Measurements from ENCODE around the gene ZNF416. TPM values are rescaled to one million over a fixed set of nuclear protein-coding genes. Genes with fewer than 3 reads are reported as not detected.

Gene ZNF416
- total and polyA plus RNA-seq, 3 experiments from 2014 or later: 5.9 to 6.6 (median 6.3) TPM

DNA sequence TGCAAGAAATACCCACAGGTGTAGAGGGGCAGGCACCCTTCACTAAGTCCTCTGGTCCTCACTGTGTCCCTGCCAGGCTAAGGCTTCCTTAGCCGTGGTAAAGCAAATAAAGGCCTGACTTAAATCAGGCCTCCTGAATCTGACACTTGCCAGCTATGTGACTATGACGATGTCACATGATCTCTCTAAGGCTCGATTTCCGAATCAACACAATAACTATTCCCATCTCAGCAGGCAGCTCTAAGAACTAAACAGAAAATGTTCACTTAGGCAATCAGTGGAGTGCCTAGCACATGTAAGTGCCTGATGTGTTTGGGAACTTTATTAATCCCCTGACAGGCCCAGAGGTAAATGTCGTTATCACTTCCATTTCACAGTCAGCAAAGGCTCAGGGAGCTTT, 21.1 kb downstream of the ZNF416 start:
- no peaks in the 10 kb centered on the region for H3K27me3 ChIP-seq (ENCODE audit: insufficient read depth, low read length, poor library complexity, severe bottlenecking)
- DNase-seq: no peak
- H3K27ac Mint-ChIP-seq: peak overlapping the region in 1 of 8 donors; percentile 21
- peak overlapping the region; percentile 90 to 98 (median 97) for H3K4me3 Mint-ChIP-seq
- H3K9me3 Mint-ChIP-seq: peaks cover 18 to 63% (median 35%) of the 10 kb centered on the region in 5 donors
- no peak overlapping the region for H3K27ac ChIP-seq (ENCODE audit: low read depth, low read length)
- POLR2A ChIA-PET: interaction anchor here (0.6 kb wide), 1 partner anchor 536 kb away, joined by 3 read pairs; no protein-coding TSS in a partner anchor
- H3K4me1 Mint-ChIP-seq: peaks cover 34 to 40% (median 36%) of the 10 kb centered on the region in 3 donors
- H3K36me3 ChIP-seq (ENCODE audit: insufficient read depth, low read length): peaks cover 32% of the 10 kb centered on the region
- peaks cover 15% of the 10 kb centered on the region for H3K4me1 ChIP-seq (ENCODE audit: insufficient read depth, low read length)
- CTCF ChIA-PET: no interaction called here
- peaks cover 31 to 68% (median 59%) of the 10 kb centered on the region in 3 donors for H3K36me3 Mint-ChIP-seq
- H3K27me3 Mint-ChIP-seq: peaks cover 9 to 10% of the 10 kb centered on the region in 2 donors
- H3K4me3 ChIP-seq (ENCODE audit: low read length): no peak overlapping the region
- peaks cover 10% of the 10 kb centered on the region for H3K9me3 ChIP-seq (ENCODE audit: low read length)

DNA sequence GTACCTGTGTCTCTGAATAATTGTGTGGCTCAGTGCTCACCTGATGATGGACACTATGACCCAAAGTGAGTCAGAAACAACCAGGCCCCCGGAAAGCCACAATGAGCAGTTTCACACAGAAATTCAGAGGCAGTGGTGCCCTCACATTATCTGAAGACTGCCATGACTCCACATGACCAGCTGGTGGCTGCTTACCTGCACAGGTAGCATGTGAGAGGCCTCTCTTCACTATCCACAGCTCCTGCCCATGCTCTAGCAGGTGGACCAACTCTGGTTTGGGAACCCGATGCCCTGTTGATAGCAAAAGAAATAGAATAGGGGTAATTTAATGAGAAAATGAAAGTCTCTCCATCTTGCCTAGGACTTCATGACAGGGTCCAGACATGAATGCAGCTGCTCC, 26.3 kb downstream of the ZNF416 start:
- H3K4me1 ChIP-seq (ENCODE audit: insufficient read depth, low read length): no peaks in the 10 kb centered on the region
- no peaks in the 10 kb centered on the region for H3K27me3 ChIP-seq (ENCODE audit: insufficient read depth, low read length, poor library complexity, severe bottlenecking)
- Mint-ChIP-seq H3K4me3 (no peak overlapping the region), H3K27me3 (peaks cover 0 to 2% of the 10 kb centered on the region in 2 donors), H3K36me3 (peaks cover 70 to 100% (median 97%) of the 10 kb centered on the region in 3 donors), H3K27ac (no peak overlapping the region), H3K4me1 (peaks cover 2 to 13% (median 9%) of the 10 kb centered on the region in 3 donors), H3K9me3 (peaks cover 41 to 83% (median 69%) of the 10 kb centered on the region in 5 donors)
- ChIA-PET CTCF (no interaction called here), POLR2A (no interaction called here)
- H3K4me3 ChIP-seq (ENCODE audit: low read length): no peak overlapping the region
- H3K36me3 ChIP-seq (ENCODE audit: insufficient read depth, low read length): peaks cover 78% of the 10 kb centered on the region
- H3K9me3 ChIP-seq (ENCODE audit: low read length): peaks cover 52% of the 10 kb centered on the region
- no peak for DNase-seq
- H3K27ac ChIP-seq (ENCODE audit: low read depth, low read length): no peak overlapping the region

GRCh38 chr19:57546513-57546912, 32.2 kb downstream of the ZNF416 start:
- H3K4me1 Mint-ChIP-seq: peaks cover 0 to 4% (median 3%) of the 10 kb centered on the region in 3 donors
- Histone ChIP-seq H3K36me3 (ENCODE audit: insufficient read depth, low read length) (peaks cover 55% of the 10 kb centered on the region), H3K4me1 (ENCODE audit: insufficient read depth, low read length) (no peaks in the 10 kb centered on the region), H3K4me3 (ENCODE audit: low read length) (no peak overlapping the region), H3K27ac (ENCODE audit: low read depth, low read length) (no peak overlapping the region), H3K9me3 (ENCODE audit: low read length) (peaks cover 72% of the 10 kb centered on the region), H3K27me3 (ENCODE audit: insufficient read depth, low read length, poor library complexity, severe bottlenecking) (no peaks in the 10 kb centered on the region)
- H3K27me3 Mint-ChIP-seq: peaks cover 0 to 2% of the 10 kb centered on the region in 2 donors
- ChIA-PET CTCF (no interaction called here), POLR2A (no interaction called here)
- H3K27ac Mint-ChIP-seq: no peak overlapping the region
- H3K9me3 Mint-ChIP-seq: peaks cover 57 to 97% (median 96%) of the 10 kb centered on the region in 5 donors
- H3K4me3 Mint-ChIP-seq: no peak overlapping the region
- no peak for DNase-seq
- H3K36me3 Mint-ChIP-seq: peaks cover 63 to 92% (median 88%) of the 10 kb centered on the region in 3 donors

GRCh38 chr19:57537953-57538547, 40.7 kb downstream of the ZNF416 start:
- Histone ChIP-seq H3K4me3 (ENCODE audit: low read length) (peak overlapping the region; percentile 26), H3K27ac (ENCODE audit: low read depth, low read length) (no peak overlapping the region), H3K4me1 (ENCODE audit: insufficient read depth, low read length) (no peaks in the 10 kb centered on the region), H3K9me3 (ENCODE audit: low read length) (peaks cover 81% of the 10 kb centered on the region), H3K27me3 (ENCODE audit: insufficient read depth, low read length, poor library complexity, severe bottlenecking) (no peaks in the 10 kb centered on the region), H3K36me3 (ENCODE audit: insufficient read depth, low read length) (peaks cover 59% of the 10 kb centered on the region)
- peaks cover 47 to 100% (median 97%) of the 10 kb centered on the region in 5 donors for H3K9me3 Mint-ChIP-seq
- H3K4me1 Mint-ChIP-seq: peaks cover 0 to 1% (median 0%) of the 10 kb centered on the region in 3 donors
- peaks cover 64 to 94% (median 94%) of the 10 kb centered on the region in 3 donors for H3K36me3 Mint-ChIP-seq
- POLR2A ChIA-PET: no interaction called here
- H3K27me3 Mint-ChIP-seq: peaks cover 0 to 3% of the 10 kb centered on the region in 2 donors
- H3K4me3 Mint-ChIP-seq: no peak overlapping the region
- DNase-seq: no peak
- no peak overlapping the region for H3K27ac Mint-ChIP-seq
- CTCF ChIA-PET: no interaction called here

DNA sequence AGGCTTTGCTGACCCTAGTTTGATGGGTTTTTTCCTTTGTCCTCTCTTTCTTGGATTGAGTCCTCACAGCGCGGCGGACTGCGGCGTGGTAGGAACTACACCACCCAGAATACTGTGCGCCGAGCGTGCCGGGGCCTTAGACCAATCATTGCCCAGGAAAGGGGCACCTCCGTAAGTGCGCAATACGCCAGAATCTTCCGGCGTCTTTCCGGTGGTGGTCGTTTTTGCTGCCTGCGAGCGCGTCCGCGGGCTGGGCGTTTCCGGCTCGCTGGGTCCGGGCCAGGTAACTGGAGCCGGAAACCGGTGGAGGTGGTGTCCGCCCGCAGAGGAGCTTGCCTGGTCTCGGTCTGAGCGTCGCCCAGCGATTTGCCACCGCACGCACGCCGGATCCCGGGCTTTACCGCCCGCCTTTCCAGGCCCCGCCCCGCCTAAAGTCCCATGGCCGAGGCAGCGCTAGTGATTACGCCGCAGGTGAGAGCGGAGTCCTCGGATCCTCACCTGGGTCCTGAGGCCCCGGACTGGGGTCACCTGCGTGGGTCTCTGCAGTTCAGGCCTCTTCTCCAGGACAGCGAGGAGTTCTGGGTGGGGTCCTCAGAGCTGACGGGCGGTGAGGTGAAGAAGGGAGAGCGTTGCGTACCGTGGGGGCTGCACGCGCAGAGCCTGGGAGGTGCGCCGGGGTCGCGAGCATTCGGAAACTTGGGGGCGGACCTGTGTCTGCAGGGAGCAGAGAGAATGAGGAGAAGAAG, 51.4 kb downstream of the ZNF416 start, which contains the start of gene ZNF549:
TSS of gene ZNF549 (plus strand) at position 221 of the 746 bp plus-strand sequence. CDS start at position 439, 218 bp downstream.
- peaks cover 20 to 48% (median 40%) of the 10 kb centered on the region in 3 donors for H3K36me3 Mint-ChIP-seq
- Histone ChIP-seq H3K36me3 (ENCODE audit: insufficient read depth, low read length) (peaks cover 11% of the 10 kb centered on the region), H3K27ac (ENCODE audit: low read depth, low read length) (peak within 1 kb of the TSS; percentile 68), H3K27me3 (ENCODE audit: insufficient read depth, low read length, poor library complexity, severe bottlenecking) (no peaks in the 10 kb centered on the region), H3K9me3 (ENCODE audit: low read length) (peaks cover 19% of the 10 kb centered on the region), H3K4me3 (ENCODE audit: low read length) (peak within 1 kb of the TSS; percentile 83), H3K4me1 (ENCODE audit: insufficient read depth, low read length) (peaks cover 16% of the 10 kb centered on the region)
- H3K4me3 Mint-ChIP-seq: peak within 1 kb of the TSS; percentile 92 to 98 (median 96)
- ChIA-PET CTCF (no interaction called here), POLR2A (interaction anchor here (0.6 to 1.0 kb wide), 3 partner anchors 154 to 242 kb away, joined by 3 to 5 read pairs (median 3); partner anchors contain the start of genes ZNF551, ZNF586 and ZNF671)
- peak within 1 kb of the TSS; percentile 87 to 98 (median 94) for H3K27ac Mint-ChIP-seq
- peak; percentile 82 to 93 (median 88) for DNase-seq
- peaks cover 24 to 46% (median 37%) of the 10 kb centered on the region in 3 donors for H3K4me1 Mint-ChIP-seq
- no peaks in the 10 kb centered on the region for H3K27me3 Mint-ChIP-seq
- peaks cover 18 to 65% (median 48%) of the 10 kb centered on the region in 5 donors for H3K9me3 Mint-ChIP-seq

Other genes with a start within 250 kb of the ZNF416 start
- 10 to 100 TPM in 1 of 2 experiments, 1 to 10 TPM in 1; 9.4 to 10.3 TPM for gene ZNF304, start 227.6 kb downstream of the ZNF416 start, total RNA-seq
- 3.2 TPM for gene ZNF304, start 227.6 kb downstream of the ZNF416 start, polyA plus RNA-seq
- 1 to 10 TPM; 7.0 to 7.7 TPM for gene TRAPPC2B, start 215.4 kb downstream of the ZNF416 start, total RNA-seq
- 22.5 TPM for gene TRAPPC2B, start 215.4 kb downstream of the ZNF416 start, polyA plus RNA-seq
- gene ZNF547, start 215.4 kb downstream of the ZNF416 start, total RNA-seq: 1 to 10 TPM; 2.2 to 3.3 TPM
- gene ZNF547, start 215.4 kb downstream of the ZNF416 start, polyA plus RNA-seq: 1.7 TPM
- 10 to 100 TPM; 19.2 to 19.5 TPM for gene ZNF548, start 189.1 kb downstream of the ZNF416 start, total RNA-seq
- 19.9 TPM for gene ZNF548, start 189.1 kb downstream of the ZNF416 start, polyA plus RNA-seq
- gene ZNF17, start 167.8 kb downstream of the ZNF416 start, total RNA-seq: 10 to 100 TPM; 11.5 to 17.0 TPM
- 6.5 TPM for gene ZNF17, start 167.8 kb downstream of the ZNF416 start, polyA plus RNA-seq
- gene ZNF749, start 143.6 kb downstream of the ZNF416 start, total RNA-seq: 10 to 100 TPM; 29.9 to 32.7 TPM
- 4.1 TPM for gene ZNF749, start 143.6 kb downstream of the ZNF416 start, polyA plus RNA-seq
- gene VN1R1, start 121.8 kb downstream of the ZNF416 start, total RNA-seq: under 1 TPM; 0.24 to 0.27 TPM
- not detected for gene VN1R1, start 121.8 kb downstream of the ZNF416 start, polyA plus RNA-seq
- gene ZNF772, start 101.3 kb downstream of the ZNF416 start, total RNA-seq: 1 to 10 TPM; 6.3 to 7.3 TPM
- 0.92 TPM for gene ZNF772, start 101.3 kb downstream of the ZNF416 start, polyA plus RNA-seq
- 1 to 10 TPM; 7.3 to 9.1 TPM for gene ZNF419, start 91.2 kb downstream of the ZNF416 start, total RNA-seq
- gene ZNF419, start 91.2 kb downstream of the ZNF416 start, polyA plus RNA-seq: 9.5 TPM
- gene ZNF773, start 79.0 kb downstream of the ZNF416 start, total RNA-seq: 1 to 10 TPM; 7.6 to 8.1 TPM
- gene ZNF773, start 79.0 kb downstream of the ZNF416 start, polyA plus RNA-seq: 14.5 TPM
- gene ZNF549, start 51.6 kb downstream of the ZNF416 start, total RNA-seq: 1 to 10 TPM; 6.9 to 7.0 TPM
- 8.7 TPM for gene ZNF549, start 51.6 kb downstream of the ZNF416 start, polyA plus RNA-seq
- gene ZNF550, start 19.0 kb downstream of the ZNF416 start, total RNA-seq: 10 to 100 TPM in 1 of 2 experiments, 1 to 10 TPM in 1; 9.6 to 10.3 TPM
- gene ZNF550, start 19.0 kb downstream of the ZNF416 start, polyA plus RNA-seq: 13.5 TPM
- 10 to 100 TPM in 1 of 2 experiments, 1 to 10 TPM in 1; 9.7 to 10.9 TPM for gene ZIK1, start 5.2 kb upstream of the ZNF416 start, total RNA-seq
- gene ZIK1, start 5.2 kb upstream of the ZNF416 start, polyA plus RNA-seq: 7.6 TPM
- 10 to 100 TPM; 10.5 to 12.6 TPM for gene ZNF530, start 21.0 kb upstream of the ZNF416 start, total RNA-seq
- 6.2 TPM for gene ZNF530, start 21.0 kb upstream of the ZNF416 start, polyA plus RNA-seq
- 10 to 100 TPM; 19.1 to 22.1 TPM for gene ZNF134, start 35.3 kb upstream of the ZNF416 start, total RNA-seq
- gene ZNF134, start 35.3 kb upstream of the ZNF416 start, polyA plus RNA-seq: 14.3 TPM
- gene ZNF211, start 54.3 kb upstream of the ZNF416 start, total RNA-seq: 10 to 100 TPM; 12.1 TPM
- gene ZNF211, start 54.3 kb upstream of the ZNF416 start, polyA plus RNA-seq: 17.9 TPM
- not detected for gene ZSCAN4, start 90.0 kb upstream of the ZNF416 start, total RNA-seq
- gene ZSCAN4, start 90.0 kb upstream of the ZNF416 start, polyA plus RNA-seq: not detected
- 10 to 100 TPM; 14.5 to 15.6 TPM for gene ZNF551, start 103.1 kb upstream of the ZNF416 start, total RNA-seq
- 7.8 TPM for gene ZNF551, start 103.1 kb upstream of the ZNF416 start, polyA plus RNA-seq
- 1 to 10 TPM; 6.5 to 7.7 TPM for gene ZNF154, start 130.3 kb upstream of the ZNF416 start, total RNA-seq
- 2.2 TPM for gene ZNF154, start 130.3 kb upstream of the ZNF416 start, polyA plus RNA-seq
- gene ZNF671, start 148.7 kb upstream of the ZNF416 start, total RNA-seq: 10 to 100 TPM; 10.6 to 11.0 TPM
- 24.3 TPM for gene ZNF671, start 148.7 kb upstream of the ZNF416 start, polyA plus RNA-seq
- 10 to 100 TPM; 13.3 to 17.2 TPM for gene ZNF776, start 167.9 kb upstream of the ZNF416 start, total RNA-seq
- 7.0 TPM for gene ZNF776, start 167.9 kb upstream of the ZNF416 start, polyA plus RNA-seq
- gene ZNF586, start 190.8 kb upstream of the ZNF416 start, total RNA-seq: 10 to 100 TPM; 15.6 to 17.1 TPM
- gene ZNF586, start 190.8 kb upstream of the ZNF416 start, polyA plus RNA-seq: 18.6 TPM
- 10 to 100 TPM in 1 of 2 experiments, 1 to 10 TPM in 1; 7.2 to 10.6 TPM for gene ZNF552, start 236.0 kb upstream of the ZNF416 start, total RNA-seq
- gene ZNF552, start 236.0 kb upstream of the ZNF416 start, polyA plus RNA-seq: 11.3 TPM

Measured in CD8-positive, alpha-beta memory T cell (primary cell).